HepG2 (cell line): ENCODE measurements around the gene OR6S1. TPM values are rescaled to one million over a fixed set of nuclear protein-coding genes. Genes with fewer than 3 reads are reported as not detected.
A peak's percentile ranks its signal among the peaks of the same experiment; 100 is the strongest.

Source experiments
- FOSL2 ChIP-seq: sonication (generic); formaldehyde crosslinking; IDR thresholded peaks from 2 replicates; pipeline ENCODE4 v1.4.0; 2020; ENCODE audit warnings: missing genetic modification reagents
- IKZF4 ChIP-seq: sonication (generic); formaldehyde crosslinking; IDR thresholded peaks from 2 replicates; pipeline ENCODE4 v1.5.1; 2020; ENCODE audit warnings: borderline replicate concordance, mild to moderate bottlenecking, low read depth, missing genetic modification reagents; ENCODE audit errors: not compliant biosample characterization
- NFYC ChIP-seq: IDR thresholded peaks from 2 replicates; pipeline ENCODE4 v1.6.1; 2016; ENCODE audit warnings: missing genetic modification reagents, missing compliant biosample characterization
- TBX2 ChIP-seq: sonication (generic); formaldehyde crosslinking; IDR thresholded peaks from 2 replicates; pipeline ENCODE4 v1.5.0; 2020; ENCODE audit warnings: missing genetic modification reagents, mild to moderate bottlenecking, borderline replicate concordance
- ZFP62 ChIP-seq: sonication (generic); formaldehyde crosslinking; IDR thresholded peaks from 2 replicates; pipeline ENCODE4 v1.4.0; 2020; ENCODE audit warnings: missing genetic modification reagents
- ZNF24 ChIP-seq: fragments of 450-650 bp; IDR thresholded peaks from 2 replicates; pipeline ENCODE4 v1.6.1; 2017; ENCODE audit warnings: antibody characterized with exemption, mild to moderate bottlenecking
- ZNF326 ChIP-seq: sonication (generic); formaldehyde crosslinking; IDR thresholded peaks from 2 replicates; pipeline ENCODE4 v1.4.0; 2020; ENCODE audit warnings: missing genetic modification reagents, borderline replicate concordance
- ZNF451 ChIP-seq: sonication (generic); formaldehyde crosslinking; IDR thresholded peaks from 2 replicates; pipeline ENCODE4 v1.5.0; 2020; ENCODE audit warnings: mild to moderate bottlenecking, missing genetic modification reagents
- polyA plus RNA-seq, 8 experiments: library from polyadenylated mRNA; depleted of rRNA in 3 of 8; stranded (reverse) in 7 of 8; unstranded in 1 of 8; fragments of >200 nt; fragmentation: Illumina TruSeq in 4 of 8; extraction: Trizol in 4 of 8; gene quantifications; 2 replicates each; pipeline versions ENCODE4 v1.2.1 to v1.2.3, GENCODE V29; 2011 to 2016; ENCODE audit warnings: low read depth in 4 of 8, missing spikeins in 1 of 8, mixed read lengths in 1 of 8; ENCODE audit not compliant: insufficient read depth in 1 of 8
- total RNA-seq, 5 experiments: library from RNA; depleted of rRNA; stranded (reverse); fragments of >200 nt; fragmentation: Illumina TruSeq; extraction: Trizol; gene quantifications; 2 replicates each; pipeline ENCODE4 v1.2.3, GENCODE V29; 2016; ENCODE audit warnings: low read depth in 1 of 5
- TF ChIP-seq, protein P1 (sequence below): sonication (generic); formaldehyde crosslinking; IDR thresholded peaks from 2 replicates; pipeline ENCODE4 v1.5.1; 2020; ENCODE audit warnings: mild to moderate bottlenecking, missing genetic modification reagents
- TF ChIP-seq, protein P2 (sequence below), 2 experiments: sonication (generic) in 1 of 2; formaldehyde crosslinking in 1 of 2; IDR thresholded peaks; 2 replicates each; pipeline versions ENCODE4 v1.5.1 to v1.6.1; 2011 to 2020; ENCODE audit warnings: borderline replicate concordance in 1 of 2, low read depth in 1 of 2, low read length in 1 of 2, mild to moderate bottlenecking in 1 of 2, missing genetic modification reagents in 1 of 2, moderate library complexity in 1 of 2
- TF ChIP-seq, protein P3 (sequence below), 2 experiments: sonication (generic) in 1 of 2; formaldehyde crosslinking in 1 of 2; IDR thresholded peaks; 2 replicates each; pipeline versions ENCODE4 v1.4.0 to v1.6.1; 2018 to 2020; ENCODE audit warnings: missing genetic modification reagents in 2 of 2, borderline replicate concordance in 1 of 2, low read depth in 1 of 2, mild to moderate bottlenecking in 1 of 2, missing biosample characterization in 1 of 2
- TF ChIP-seq, protein P4 (sequence below): sonication (generic); formaldehyde crosslinking; IDR thresholded peaks from 2 replicates; pipeline ENCODE4 v1.8.0; 2022; ENCODE audit warnings: mild to moderate bottlenecking, missing genetic modification reagents
- TF ChIP-seq, protein P5 (sequence below): sonication (generic); formaldehyde crosslinking; IDR thresholded peaks from 2 replicates; pipeline ENCODE4 v1.8.1; 2023; ENCODE audit warnings: mild to moderate bottlenecking, missing genetic modification reagents
- TF ChIP-seq, protein P6 (sequence below): sonication (generic); formaldehyde crosslinking; IDR thresholded peaks from 2 replicates; pipeline ENCODE4 v1.4.0; 2020; ENCODE audit warnings: missing genetic modification reagents, mild to moderate bottlenecking, borderline replicate concordance

The OR6S1 gene
- total and polyA plus RNA-seq, 2 of the 13 experiments (the other 11 are each of a cell fraction or from before 2014, with no cell fraction given), result 0.09 TPM; not detected in 1

DNA sequence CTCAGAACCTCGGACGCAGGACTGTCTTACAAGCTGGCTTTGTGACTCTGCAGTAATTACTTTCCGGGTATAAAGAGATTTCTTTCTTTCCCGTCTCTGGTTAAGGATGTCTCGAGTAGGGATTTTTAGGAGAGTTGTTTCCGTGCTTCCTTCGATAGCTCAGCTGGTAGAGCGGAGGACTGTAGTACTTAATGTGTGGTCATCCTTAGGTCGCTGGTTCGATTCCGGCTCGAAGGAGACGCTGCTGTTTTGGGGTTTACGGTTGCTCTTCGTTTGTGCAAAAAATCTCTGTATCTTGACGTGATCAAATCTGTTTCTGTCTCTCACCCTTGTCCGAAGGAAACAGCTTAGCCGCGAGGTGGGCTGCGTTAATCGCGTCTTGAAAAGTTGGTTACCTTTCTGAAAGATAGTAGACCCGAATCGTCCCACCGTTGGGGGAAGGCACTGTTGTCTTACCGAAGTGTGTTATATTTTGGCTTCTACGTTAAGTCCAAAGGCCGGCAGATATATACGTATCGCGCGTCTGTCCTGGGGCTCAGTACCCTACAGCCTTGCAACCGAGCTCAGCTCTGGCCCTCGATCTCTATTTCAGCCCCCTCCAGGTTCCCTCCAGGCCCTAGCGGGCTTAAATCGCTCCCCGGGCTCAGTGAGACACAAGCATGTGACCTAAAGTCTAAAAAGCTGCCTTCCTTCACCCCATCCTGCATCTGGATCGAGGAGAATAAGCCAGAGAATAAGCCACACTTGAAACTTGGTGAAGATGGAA, 41.8 kb upstream of the OR6S1 start (continued):
- TF ChIP-seq ZFP62 (CRISPR knock-in tag) (no peak), ZNF24 (peak; percentile 98), TBX2 (CRISPR knock-in tag) (no peak; the same call in 1 of the 2 replicates), ZNF326 (no peak), FOSL2 (CRISPR knock-in tag) (peak; percentile 57), NFYC (CRISPR knock-in tag) (0 out of 2 replicates have a peak, but pooled peaks have one; percentile 31), ZNF451 (CRISPR knock-in tag) (no peak), IKZF4 (no peak)
- TF ChIP-seq, protein P1, sequence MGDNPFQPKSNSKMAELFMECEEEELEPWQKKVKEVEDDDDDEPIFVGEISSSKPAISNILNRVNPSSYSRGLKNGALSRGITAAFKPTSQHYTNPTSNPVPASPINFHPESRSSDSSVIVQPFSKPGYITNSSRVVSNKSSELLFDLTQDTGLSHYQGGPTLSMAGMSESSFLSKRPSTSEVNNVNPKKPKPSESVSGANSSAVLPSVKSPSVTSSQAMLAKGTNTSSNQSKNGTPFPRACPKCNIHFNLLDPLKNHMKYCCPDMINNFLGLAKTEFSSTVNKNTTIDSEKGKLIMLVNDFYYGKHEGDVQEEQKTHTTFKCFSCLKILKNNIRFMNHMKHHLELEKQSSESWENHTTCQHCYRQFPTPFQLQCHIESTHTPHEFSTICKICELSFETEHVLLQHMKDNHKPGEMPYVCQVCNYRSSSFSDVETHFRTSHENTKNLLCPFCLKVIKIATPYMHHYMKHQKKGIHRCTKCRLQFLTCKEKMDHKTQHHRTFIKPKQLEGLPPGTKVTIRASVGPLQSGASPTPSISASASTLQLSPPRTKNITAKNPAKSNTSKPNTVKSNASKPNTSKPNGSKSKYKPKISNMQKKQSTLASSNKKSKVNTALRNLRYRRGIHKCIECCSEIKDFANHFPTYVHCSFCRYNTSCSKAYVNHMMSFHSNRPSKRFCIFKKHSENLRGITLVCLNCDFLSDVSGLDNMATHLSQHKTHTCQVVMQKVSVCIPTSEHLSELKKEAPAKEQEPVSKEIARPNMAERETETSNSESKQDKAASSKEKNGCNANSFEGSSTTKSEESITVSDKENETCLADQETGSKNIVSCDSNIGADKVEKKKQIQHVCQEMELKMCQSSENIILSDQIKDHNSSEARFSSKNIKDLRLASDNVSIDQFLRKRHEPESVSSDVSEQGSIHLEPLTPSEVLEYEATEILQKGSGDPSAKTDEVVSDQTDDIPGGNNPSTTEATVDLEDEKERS (CRISPR knock-in tag), result no peak; the same call in 1 of the 2 replicates
- TF ChIP-seq, protein P2, sequence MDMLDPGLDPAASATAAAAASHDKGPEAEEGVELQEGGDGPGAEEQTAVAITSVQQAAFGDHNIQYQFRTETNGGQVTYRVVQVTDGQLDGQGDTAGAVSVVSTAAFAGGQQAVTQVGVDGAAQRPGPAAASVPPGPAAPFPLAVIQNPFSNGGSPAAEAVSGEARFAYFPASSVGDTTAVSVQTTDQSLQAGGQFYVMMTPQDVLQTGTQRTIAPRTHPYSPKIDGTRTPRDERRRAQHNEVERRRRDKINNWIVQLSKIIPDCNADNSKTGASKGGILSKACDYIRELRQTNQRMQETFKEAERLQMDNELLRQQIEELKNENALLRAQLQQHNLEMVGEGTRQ (IDR thresholded peaks at IDR 0.05; ENCODE audit: low read depth, low read length), result no peak; the same call in 1 of the 2 replicates
- TF ChIP-seq, protein P2 (CRISPR knock-in tag; IDR thresholded peaks at IDR 0.05; ENCODE audit: borderline replicate concordance), result 0 out of 2 replicates have a peak, but pooled peaks have one; percentile 31
- TF ChIP-seq, protein P3, sequence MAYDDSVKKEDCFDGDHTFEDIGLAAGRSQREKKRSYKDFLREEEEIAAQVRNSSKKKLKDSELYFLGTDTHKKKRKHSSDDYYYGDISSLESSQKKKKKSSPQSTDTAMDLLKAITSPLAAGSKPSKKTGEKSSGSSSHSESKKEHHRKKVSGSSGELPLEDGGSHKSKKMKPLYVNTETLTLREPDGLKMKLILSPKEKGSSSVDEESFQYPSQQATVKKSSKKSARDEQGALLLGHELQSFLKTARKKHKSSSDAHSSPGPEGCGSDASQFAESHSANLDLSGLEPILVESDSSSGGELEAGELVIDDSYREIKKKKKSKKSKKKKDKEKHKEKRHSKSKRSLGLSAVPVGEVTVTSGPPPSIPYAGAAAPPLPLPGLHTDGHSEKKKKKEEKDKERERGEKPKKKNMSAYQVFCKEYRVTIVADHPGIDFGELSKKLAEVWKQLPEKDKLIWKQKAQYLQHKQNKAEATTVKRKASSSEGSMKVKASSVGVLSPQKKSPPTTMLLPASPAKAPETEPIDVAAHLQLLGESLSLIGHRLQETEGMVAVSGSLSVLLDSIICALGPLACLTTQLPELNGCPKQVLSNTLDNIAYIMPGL (CRISPR knock-in tag; IDR thresholded peaks at IDR 0.05; ENCODE audit: borderline replicate concordance in 1 of 2, low read depth in 1 of 2), result peak; percentile 98
- TF ChIP-seq, protein P4, sequence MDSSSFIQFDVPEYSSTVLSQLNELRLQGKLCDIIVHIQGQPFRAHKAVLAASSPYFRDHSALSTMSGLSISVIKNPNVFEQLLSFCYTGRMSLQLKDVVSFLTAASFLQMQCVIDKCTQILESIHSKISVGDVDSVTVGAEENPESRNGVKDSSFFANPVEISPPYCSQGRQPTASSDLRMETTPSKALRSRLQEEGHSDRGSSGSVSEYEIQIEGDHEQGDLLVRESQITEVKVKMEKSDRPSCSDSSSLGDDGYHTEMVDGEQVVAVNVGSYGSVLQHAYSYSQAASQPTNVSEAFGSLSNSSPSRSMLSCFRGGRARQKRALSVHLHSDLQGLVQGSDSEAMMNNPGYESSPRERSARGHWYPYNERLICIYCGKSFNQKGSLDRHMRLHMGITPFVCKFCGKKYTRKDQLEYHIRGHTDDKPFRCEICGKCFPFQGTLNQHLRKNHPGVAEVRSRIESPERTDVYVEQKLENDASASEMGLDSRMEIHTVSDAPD (CRISPR knock-in tag), result no peak
- TF ChIP-seq, protein P5, sequence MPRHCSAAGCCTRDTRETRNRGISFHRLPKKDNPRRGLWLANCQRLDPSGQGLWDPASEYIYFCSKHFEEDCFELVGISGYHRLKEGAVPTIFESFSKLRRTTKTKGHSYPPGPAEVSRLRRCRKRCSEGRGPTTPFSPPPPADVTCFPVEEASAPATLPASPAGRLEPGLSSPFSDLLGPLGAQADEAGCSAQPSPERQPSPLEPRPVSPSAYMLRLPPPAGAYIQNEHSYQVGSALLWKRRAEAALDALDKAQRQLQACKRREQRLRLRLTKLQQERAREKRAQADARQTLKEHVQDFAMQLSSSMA (CRISPR knock-in tag), result peak; percentile 83; the same call in 1 of the 2 replicates
- TF ChIP-seq, protein P6, sequence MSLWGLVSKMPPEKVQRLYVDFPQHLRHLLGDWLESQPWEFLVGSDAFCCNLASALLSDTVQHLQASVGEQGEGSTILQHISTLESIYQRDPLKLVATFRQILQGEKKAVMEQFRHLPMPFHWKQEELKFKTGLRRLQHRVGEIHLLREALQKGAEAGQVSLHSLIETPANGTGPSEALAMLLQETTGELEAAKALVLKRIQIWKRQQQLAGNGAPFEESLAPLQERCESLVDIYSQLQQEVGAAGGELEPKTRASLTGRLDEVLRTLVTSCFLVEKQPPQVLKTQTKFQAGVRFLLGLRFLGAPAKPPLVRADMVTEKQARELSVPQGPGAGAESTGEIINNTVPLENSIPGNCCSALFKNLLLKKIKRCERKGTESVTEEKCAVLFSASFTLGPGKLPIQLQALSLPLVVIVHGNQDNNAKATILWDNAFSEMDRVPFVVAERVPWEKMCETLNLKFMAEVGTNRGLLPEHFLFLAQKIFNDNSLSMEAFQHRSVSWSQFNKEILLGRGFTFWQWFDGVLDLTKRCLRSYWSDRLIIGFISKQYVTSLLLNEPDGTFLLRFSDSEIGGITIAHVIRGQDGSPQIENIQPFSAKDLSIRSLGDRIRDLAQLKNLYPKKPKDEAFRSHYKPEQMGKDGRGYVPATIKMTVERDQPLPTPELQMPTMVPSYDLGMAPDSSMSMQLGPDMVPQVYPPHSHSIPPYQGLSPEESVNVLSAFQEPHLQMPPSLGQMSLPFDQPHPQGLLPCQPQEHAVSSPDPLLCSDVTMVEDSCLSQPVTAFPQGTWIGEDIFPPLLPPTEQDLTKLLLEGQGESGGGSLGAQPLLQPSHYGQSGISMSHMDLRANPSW, result no peak
